K562 (cell line): Measurements from ENCODE around the gene TAOK2.

Experiments used
- BRCA1 ChIP-seq, 2 experiments: fragments of 450-650 bp in 1 of 2; sonication (generic) in 1 of 2; formaldehyde crosslinking in 1 of 2; IDR thresholded peaks; 2 replicates each; pipeline versions ENCODE4 v1.5.0 to v1.6.1; 2017 to 2020; ENCODE audit warnings: mild to moderate bottlenecking in 1 of 2, missing genetic modification reagents in 1 of 2
- EZH2 ChIP-seq: IDR thresholded peaks from 2 replicates; pipeline ENCODE4 v1.6.1; 2012; ENCODE audit warnings: low read depth, mild to moderate bottlenecking, inconsistent platforms, low read length, borderline replicate concordance
- HNRNPH1 ChIP-seq: fragments of 200-400 bp; formaldehyde crosslinking; optimal IDR thresholded peaks from 2 replicates; pipeline ENCODE3; 2017; ENCODE audit warnings: low read depth, mild to moderate bottlenecking, low read length, moderate library complexity
- KLF10 ChIP-seq: fragments of 250-450 bp; sonication (Bioruptor Pico); IDR thresholded peaks from 2 replicates; pipeline ENCODE4 v1.6.1; 2021; ENCODE audit warnings: matching md5 sums
- MAFG ChIP-seq: fragments of 450-650 bp; conservative IDR thresholded peaks from 2 replicates; pipeline ENCODE4 v1.6.1; 2016; ENCODE audit warnings: missing genetic modification characterization, missing compliant biosample characterization
- POLR2AphosphoS5 ChIP-seq: IDR thresholded peaks from 2 replicates; pipeline ENCODE4 v1.6.1; 2011; ENCODE audit warnings: mild to moderate bottlenecking, low read depth, low read length, moderate library complexity; ENCODE audit not compliant: control insufficient read depth, insufficient read depth
- RNF219 ChIP-seq: fragments of 250-450 bp; sonication (Bioruptor Pico); IDR thresholded peaks from 2 replicates; pipeline ENCODE4 v1.5.0; 2022; ENCODE audit warnings: mild to moderate bottlenecking
- STAT5A ChIP-seq: IDR thresholded peaks from 2 replicates; pipeline ENCODE4 v1.6.1; 2012; ENCODE audit warnings: low read length, inconsistent platforms, borderline replicate concordance
- TF ChIP-seq, protein P1 (sequence below), 3 experiments: IDR thresholded peaks in 2 of 3; conservative IDR thresholded peaks in 1 of 3; 2 replicates each; pipeline ENCODE4 v1.5.1; 2011 to 2012; ENCODE audit warnings: low read length in 3 of 3, mild to moderate bottlenecking in 3 of 3, control low read depth in 2 of 3, improper control_type of control experiment in 1 of 3, inconsistent platforms in 1 of 3, low read depth in 1 of 3, mixed read lengths in 1 of 3, moderate library complexity in 1 of 3; ENCODE audit not compliant: insufficient read depth in 2 of 3

DNA sequence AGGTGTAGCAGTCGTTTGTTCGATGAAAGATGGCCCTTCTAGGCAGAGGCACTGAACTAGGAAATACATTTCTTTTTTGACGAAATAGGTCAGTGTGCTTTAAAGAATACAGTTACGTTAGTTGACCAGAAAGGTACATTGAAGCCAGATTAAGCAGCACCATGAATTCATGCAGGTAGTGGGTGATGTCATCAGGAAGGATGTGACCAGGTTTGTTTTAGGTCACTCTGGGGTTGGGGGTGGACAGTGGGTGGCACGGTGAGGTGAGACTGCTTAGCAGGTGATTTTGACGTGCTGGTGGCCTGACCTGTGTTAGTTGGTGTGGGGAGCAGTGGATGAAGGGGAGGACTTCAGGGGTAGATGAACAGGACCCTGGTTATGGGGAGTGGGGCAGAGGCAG lies 25.9 kb downstream of the TAOK2 start:
- TF ChIP-seq STAT5A (no peak), EZH2 (no peak), KLF10 (CRISPR knock-in tag) (no peak), RNF219 (no peak), POLR2AphosphoS5 (no peak), BRCA1 (IDR thresholded peaks at IDR 0.05) (no peak), BRCA1 (CRISPR knock-in tag; IDR thresholded peaks at IDR 0.05) (no peak), MAFG (tag) (no peak), HNRNPH1 (no peak)
- TF ChIP-seq, protein P1, sequence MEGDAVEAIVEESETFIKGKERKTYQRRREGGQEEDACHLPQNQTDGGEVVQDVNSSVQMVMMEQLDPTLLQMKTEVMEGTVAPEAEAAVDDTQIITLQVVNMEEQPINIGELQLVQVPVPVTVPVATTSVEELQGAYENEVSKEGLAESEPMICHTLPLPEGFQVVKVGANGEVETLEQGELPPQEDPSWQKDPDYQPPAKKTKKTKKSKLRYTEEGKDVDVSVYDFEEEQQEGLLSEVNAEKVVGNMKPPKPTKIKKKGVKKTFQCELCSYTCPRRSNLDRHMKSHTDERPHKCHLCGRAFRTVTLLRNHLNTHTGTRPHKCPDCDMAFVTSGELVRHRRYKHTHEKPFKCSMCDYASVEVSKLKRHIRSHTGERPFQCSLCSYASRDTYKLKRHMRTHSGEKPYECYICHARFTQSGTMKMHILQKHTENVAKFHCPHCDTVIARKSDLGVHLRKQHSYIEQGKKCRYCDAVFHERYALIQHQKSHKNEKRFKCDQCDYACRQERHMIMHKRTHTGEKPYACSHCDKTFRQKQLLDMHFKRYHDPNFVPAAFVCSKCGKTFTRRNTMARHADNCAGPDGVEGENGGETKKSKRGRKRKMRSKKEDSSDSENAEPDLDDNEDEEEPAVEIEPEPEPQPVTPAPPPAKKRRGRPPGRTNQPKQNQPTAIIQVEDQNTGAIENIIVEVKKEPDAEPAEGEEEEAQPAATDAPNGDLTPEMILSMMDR (IDR thresholded peaks at IDR 0.05 in 2 of 3, conservative IDR thresholded peaks at IDR 0.05 in 1 of 3; ENCODE audit: insufficient read depth in 2 of 3, low read depth in 1 of 3, low read length in 3 of 3) = no peak
